Measurements from ENCODE around the gene CMC1.
A peak's percentile ranks its signal among the peaks of the same experiment; 100 is the strongest.
"Not testable (repeated sequence)": the region's sequence is repeated elsewhere in the genome, so short reads cannot be mapped to it uniquely, and the experiment has no call there.

Gene CMC1

GRCh38 chr3:28241221-28242160, at the start of gene CMC1:
TSS of gene CMC1 (plus strand) at chr3:28241619. CDS start at chr3:28241794, 175 bp downstream.
- peak within 1 kb of the TSS; percentile 60 for H3K27ac ChIP-seq (ENCODE audit: low read depth, low read length)
- peak within 1 kb of the TSS; percentile 79 for H3K4me3 ChIP-seq (ENCODE audit: low read depth, low read length)
- H3K9ac ChIP-seq (ENCODE audit: low read length) = peak within 1 kb of the TSS; percentile 80
- H3K4me1 ChIP-seq (ENCODE audit: control insufficient read depth, insufficient read depth, low read length) = peaks cover 29% of the 10 kb centered on the region
- H3K36me3 ChIP-seq (ENCODE audit: control insufficient read depth, insufficient read depth, low read length) = no peaks in the 10 kb centered on the region
- no peaks in the 10 kb centered on the region for H3K9me3 ChIP-seq (ENCODE audit: control insufficient read depth, insufficient read depth, low read depth, low read length)
- no peaks in the 10 kb centered on the region for H3K27me3 ChIP-seq (ENCODE audit: control insufficient read depth, insufficient read depth, low read length)

- H3K27ac ChIP-seq (ENCODE audit: low read depth, low read length) = no peak overlapping the region
- H3K27me3 ChIP-seq (ENCODE audit: control insufficient read depth, insufficient read depth, low read length) = no peaks in the 10 kb centered on the region
- H3K9ac ChIP-seq (ENCODE audit: low read length) = no peak overlapping the region
- H3K4me3 ChIP-seq (ENCODE audit: low read depth, low read length) = no peak overlapping the region
- no peaks in the 10 kb centered on the region for H3K4me1 ChIP-seq (ENCODE audit: control insufficient read depth, insufficient read depth, low read length)
- no peaks in the 10 kb centered on the region for H3K9me3 ChIP-seq (ENCODE audit: control insufficient read depth, insufficient read depth, low read depth, low read length)
- H3K36me3 ChIP-seq (ENCODE audit: control insufficient read depth, insufficient read depth, low read length) = no peaks in the 10 kb centered on the region
Observed at GRCh38 chr3:28198161-28198560, 43.3 kb upstream of the CMC1 start.

GRCh38 chr3:28198974-28199373, 42.4 kb upstream of the CMC1 start:
- Histone ChIP-seq H3K4me3 (ENCODE audit: low read depth, low read length) (no peak overlapping the region), H3K27me3 (ENCODE audit: control insufficient read depth, insufficient read depth, low read length) (no peaks in the 10 kb centered on the region), H3K9me3 (ENCODE audit: control insufficient read depth, insufficient read depth, low read depth, low read length) (no peaks in the 10 kb centered on the region), H3K27ac (ENCODE audit: low read depth, low read length) (no peak overlapping the region), H3K36me3 (ENCODE audit: control insufficient read depth, insufficient read depth, low read length) (no peaks in the 10 kb centered on the region), H3K9ac (ENCODE audit: low read length) (no peak overlapping the region), H3K4me1 (ENCODE audit: control insufficient read depth, insufficient read depth, low read length) (no peaks in the 10 kb centered on the region)

- not testable (repeated sequence) for H3K4me1 ChIP-seq (ENCODE audit: control insufficient read depth, insufficient read depth, low read length); H3K36me3 ChIP-seq (ENCODE audit: control insufficient read depth, insufficient read depth, low read length); H3K9ac ChIP-seq (ENCODE audit: low read length); H3K27me3 ChIP-seq (ENCODE audit: control insufficient read depth, insufficient read depth, low read length); H3K9me3 ChIP-seq (ENCODE audit: control insufficient read depth, insufficient read depth, low read depth, low read length); H3K27ac ChIP-seq (ENCODE audit: low read depth, low read length); H3K4me3 ChIP-seq (ENCODE audit: low read depth, low read length)
Observed at GRCh38 chr3:28199643-28200042, 41.8 kb upstream of the CMC1 start.

GRCh38 chr3:28200366-28200848, 41.0 kb upstream of the CMC1 start:
- H3K9ac ChIP-seq (ENCODE audit: low read length); H3K36me3 ChIP-seq (ENCODE audit: control insufficient read depth, insufficient read depth, low read length); H3K27ac ChIP-seq (ENCODE audit: low read depth, low read length); H3K4me1 ChIP-seq (ENCODE audit: control insufficient read depth, insufficient read depth, low read length); H3K27me3 ChIP-seq (ENCODE audit: control insufficient read depth, insufficient read depth, low read length); H3K9me3 ChIP-seq (ENCODE audit: control insufficient read depth, insufficient read depth, low read depth, low read length); H3K4me3 ChIP-seq (ENCODE audit: low read depth, low read length): not testable (repeated sequence)

GRCh38 chr3:28206479-28206878, 34.9 kb upstream of the CMC1 start:
- no peaks in the 10 kb centered on the region for H3K4me1 ChIP-seq (ENCODE audit: control insufficient read depth, insufficient read depth, low read length)
- H3K9ac ChIP-seq (ENCODE audit: low read length) = no peak overlapping the region
- no peaks in the 10 kb centered on the region for H3K9me3 ChIP-seq (ENCODE audit: control insufficient read depth, insufficient read depth, low read depth, low read length)
- H3K27ac ChIP-seq (ENCODE audit: low read depth, low read length) = no peak overlapping the region
- H3K27me3 ChIP-seq (ENCODE audit: control insufficient read depth, insufficient read depth, low read length) = no peaks in the 10 kb centered on the region
- no peaks in the 10 kb centered on the region for H3K36me3 ChIP-seq (ENCODE audit: control insufficient read depth, insufficient read depth, low read length)
- H3K4me3 ChIP-seq (ENCODE audit: low read depth, low read length) = no peak overlapping the region

GRCh38 chr3:28207000-28207733, 34.3 kb upstream of the CMC1 start:
- Histone ChIP-seq H3K36me3 (ENCODE audit: control insufficient read depth, insufficient read depth, low read length) (no peaks in the 10 kb centered on the region), H3K9me3 (ENCODE audit: control insufficient read depth, insufficient read depth, low read depth, low read length) (no peaks in the 10 kb centered on the region), H3K4me3 (ENCODE audit: low read depth, low read length) (no peak overlapping the region), H3K9ac (ENCODE audit: low read length) (no peak overlapping the region), H3K27me3 (ENCODE audit: control insufficient read depth, insufficient read depth, low read length) (no peaks in the 10 kb centered on the region), H3K4me1 (ENCODE audit: control insufficient read depth, insufficient read depth, low read length) (no peaks in the 10 kb centered on the region), H3K27ac (ENCODE audit: low read depth, low read length) (no peak overlapping the region)

GRCh38 chr3:28210968-28211713, 30.3 kb upstream of the CMC1 start:
- H3K27ac ChIP-seq (ENCODE audit: low read depth, low read length) = no peak overlapping the region
- no peaks in the 10 kb centered on the region for H3K36me3 ChIP-seq (ENCODE audit: control insufficient read depth, insufficient read depth, low read length)
- H3K4me1 ChIP-seq (ENCODE audit: control insufficient read depth, insufficient read depth, low read length) = no peaks in the 10 kb centered on the region
- H3K27me3 ChIP-seq (ENCODE audit: control insufficient read depth, insufficient read depth, low read length) = no peaks in the 10 kb centered on the region
- H3K9ac ChIP-seq (ENCODE audit: low read length) = no peak overlapping the region
- peaks cover 16% of the 10 kb centered on the region for H3K9me3 ChIP-seq (ENCODE audit: control insufficient read depth, insufficient read depth, low read depth, low read length)
- no peak overlapping the region for H3K4me3 ChIP-seq (ENCODE audit: low read depth, low read length)

GRCh38 chr3:28212681-28213080, 28.7 kb upstream of the CMC1 start:
- no peaks in the 10 kb centered on the region for H3K36me3 ChIP-seq (ENCODE audit: control insufficient read depth, insufficient read depth, low read length)
- peaks cover 16% of the 10 kb centered on the region for H3K9me3 ChIP-seq (ENCODE audit: control insufficient read depth, insufficient read depth, low read depth, low read length)
- no peak overlapping the region for H3K4me3 ChIP-seq (ENCODE audit: low read depth, low read length)
- no peak overlapping the region for H3K9ac ChIP-seq (ENCODE audit: low read length)
- no peaks in the 10 kb centered on the region for H3K4me1 ChIP-seq (ENCODE audit: control insufficient read depth, insufficient read depth, low read length)
- H3K27me3 ChIP-seq (ENCODE audit: control insufficient read depth, insufficient read depth, low read length) = no peaks in the 10 kb centered on the region
- no peak overlapping the region for H3K27ac ChIP-seq (ENCODE audit: low read depth, low read length)

- H3K27ac ChIP-seq (ENCODE audit: low read depth, low read length) = no peak overlapping the region
- peaks cover 16% of the 10 kb centered on the region for H3K9me3 ChIP-seq (ENCODE audit: control insufficient read depth, insufficient read depth, low read depth, low read length)
- H3K9ac ChIP-seq (ENCODE audit: low read length) = no peak overlapping the region
- no peak overlapping the region for H3K4me3 ChIP-seq (ENCODE audit: low read depth, low read length)
- no peaks in the 10 kb centered on the region for H3K36me3 ChIP-seq (ENCODE audit: control insufficient read depth, insufficient read depth, low read length)
- H3K4me1 ChIP-seq (ENCODE audit: control insufficient read depth, insufficient read depth, low read length) = no peaks in the 10 kb centered on the region
- no peaks in the 10 kb centered on the region for H3K27me3 ChIP-seq (ENCODE audit: control insufficient read depth, insufficient read depth, low read length)
Observed at GRCh38 chr3:28215407-28215806, 26.0 kb upstream of the CMC1 start.
